H1 (cell line): ENCODE results near the gene CMKLR1. TPM values are rescaled to one million over a fixed set of nuclear protein-coding genes. Genes with fewer than 3 reads are reported as not detected.

Source experiments
- CTCF ChIA-PET: fragments of 300-600 bp; sonication (Branson Sonifier 250); formaldehyde crosslinking; loops from one replicate; lab custom pipeline; 2021; ENCODE audit not compliant: partially characterized antibody; lab: Charles Lee
- POLR2A ChIA-PET: fragments of 300-600 bp; sonication (Branson Sonifier 250); formaldehyde crosslinking; loops from one replicate; lab custom pipeline; 2021; ENCODE audit warnings: inconsistent platforms; ENCODE audit not compliant: partially characterized antibody; lab: Charles Lee
- DNase-seq, 2 experiments: peaks; one replicate each; pipeline versions ENCODE4 v3.0.0 to v3.0.0-alpha.2; 2010 to 2022; ENCODE audit warnings: low spot score in 2 of 2, low read depth in 1 of 2, mixed read lengths in 1 of 2
- FAIRE-seq: peaks from 2 replicates; lab custom pipeline; 2011; peaks lifted over from hg19 to GRCh38; lab: Jason Lieb, UNC
- H2AFZ ChIP-seq: 2 replicates; pipeline ENCODE4 v1.8.1; 2012; ENCODE audit warnings: low read length, inconsistent platforms
- H2AK5ac ChIP-seq: 2 replicates; pipeline ENCODE4 v1.6.1; 2013; ENCODE audit warnings: low read depth, low read length
- H2BK120ac ChIP-seq: replicated peaks from 2 replicates; pipeline ENCODE3; 2013; ENCODE audit warnings: low read depth, low read length, inconsistent platforms
- H2BK12ac ChIP-seq: 2 replicates; pipeline ENCODE4 v1.6.1; 2013; ENCODE audit warnings: low read depth, low read length
- H2BK15ac ChIP-seq: 2 replicates; pipeline ENCODE4 v1.6.1; 2013; ENCODE audit warnings: low read length
- H2BK20ac ChIP-seq: 2 replicates; pipeline ENCODE4 v1.6.1; 2013; ENCODE audit warnings: low read length
- H2BK5ac ChIP-seq: 2 replicates; pipeline ENCODE4 v1.6.1; 2013; ENCODE audit warnings: low read depth, low read length
- H3K14ac ChIP-seq: 2 replicates; pipeline ENCODE4 v1.6.1; 2013; ENCODE audit warnings: inconsistent platforms; ENCODE audit not compliant: insufficient read length
- H3K18ac ChIP-seq: 2 replicates; pipeline ENCODE4 v1.6.1; 2013; ENCODE audit warnings: low read length; ENCODE audit errors: extremely low read depth
- H3K23ac ChIP-seq: 2 replicates; pipeline ENCODE4 v1.6.1; 2013; ENCODE audit warnings: inconsistent platforms; ENCODE audit not compliant: insufficient read length
- H3K23me2 ChIP-seq: 2 replicates; pipeline ENCODE4 v1.6.1; 2013; ENCODE audit warnings: low read depth, low read length
- H3K27ac ChIP-seq: 2 replicates; pipeline ENCODE4 v1.6.1; 2011; ENCODE audit warnings: low read depth, low read length, inconsistent platforms
- H3K27me3 ChIP-seq, 4 experiments: replicated peaks in 1 of 4; 1 replicate in 1 of 4; 2 replicates in 3 of 4; pipeline versions ENCODE4 v1.6.1 to v1.8.1; 2011 to 2013; ENCODE audit warnings: low read length in 3 of 4, mild to moderate bottlenecking in 3 of 4, inconsistent platforms in 2 of 4, mixed read lengths in 2 of 4, moderate library complexity in 1 of 4; ENCODE audit not compliant: control insufficient read depth in 3 of 4, insufficient read depth in 3 of 4; ENCODE audit errors: extremely low read depth in 1 of 4
- H3K36me3 ChIP-seq, 4 experiments: 2 replicates each; pipeline versions ENCODE4 v1.6.1 to v1.8.1; 2011 to 2013; ENCODE audit warnings: mild to moderate bottlenecking in 4 of 4, low read length in 3 of 4, moderate library complexity in 2 of 4, control low read depth in 1 of 4, inconsistent platforms in 1 of 4; ENCODE audit not compliant: insufficient read depth in 4 of 4, control insufficient read depth in 2 of 4
- H3K4ac ChIP-seq: replicated peaks from 2 replicates; pipeline ENCODE3; 2013; ENCODE audit warnings: low read length, low read depth, mixed read lengths, inconsistent platforms; ENCODE audit not compliant: insufficient read length
- H3K4me1 ChIP-seq, 4 experiments: replicated peaks in 1 of 4; 1 replicate in 1 of 4; 2 replicates in 3 of 4; pipeline versions ENCODE4 v1.6.1 to v1.8.1; 2011 to 2013; ENCODE audit warnings: low read length in 3 of 4, inconsistent platforms in 2 of 4, mixed read lengths in 1 of 4; ENCODE audit not compliant: insufficient read depth in 4 of 4, control insufficient read depth in 3 of 4
- H3K4me2 ChIP-seq, 2 experiments: 2 replicates each; pipeline versions ENCODE4 v1.6.1 to v1.8.1; 2011 to 2013; ENCODE audit warnings: low read depth in 2 of 2, low read length in 2 of 2, control low read depth in 1 of 2, inconsistent platforms in 1 of 2, mild to moderate bottlenecking in 1 of 2; ENCODE audit not compliant: insufficient read depth in 1 of 2
- H3K4me3 ChIP-seq, 4 experiments: fragments of 200-600, 300-600 bp in 1 of 4; sonication (generic), shearing (Covaris generic), sonication (Bioruptor Twin) in 1 of 4; 2 replicates each; pipeline versions ENCODE4 v1.5.1 to v1.8.1; 2011 to 2016; ENCODE audit warnings: low read length in 4 of 4, low read depth in 3 of 4, control low read depth in 2 of 4, inconsistent platforms in 2 of 4, mild to moderate bottlenecking in 2 of 4, mixed read lengths in 1 of 4, moderate library complexity in 1 of 4; ENCODE audit not compliant: insufficient read depth in 2 of 4; ENCODE audit errors: extremely low read depth in 1 of 4
- H3K56ac ChIP-seq: replicated peaks from 2 replicates; pipeline ENCODE3; 2013; ENCODE audit warnings: low read depth, mild to moderate bottlenecking, mixed read lengths, low read length, inconsistent platforms; ENCODE audit not compliant: insufficient read length
- H3K79me1 ChIP-seq: 2 replicates; pipeline ENCODE4 v1.6.1; 2013; ENCODE audit warnings: low read depth, low read length, control low read depth
- H3K79me2 ChIP-seq, 2 experiments: 2 replicates each; pipeline versions ENCODE4 v1.6.1 to v1.8.1; 2012 to 2013; ENCODE audit warnings: low read length in 2 of 2, mild to moderate bottlenecking in 2 of 2, inconsistent platforms in 1 of 2; ENCODE audit not compliant: insufficient read depth in 2 of 2, control insufficient read depth in 1 of 2
- H3K9ac ChIP-seq, 4 experiments: replicated peaks in 1 of 4; 1 replicate in 1 of 4; 2 replicates in 3 of 4; pipeline versions ENCODE4 v1.6.1 to v1.8.1; 2011 to 2013; ENCODE audit warnings: low read depth in 3 of 4, low read length in 3 of 4, control low read depth in 2 of 4, mild to moderate bottlenecking in 2 of 4, moderate library complexity in 2 of 4, inconsistent platforms in 1 of 4; ENCODE audit errors: extremely low read depth in 1 of 4
- H3K9me3 ChIP-seq, 2 experiments: 2 replicates each; pipeline versions ENCODE4 v1.6.1 to v1.8.1; 2012 to 2013; ENCODE audit warnings: mild to moderate bottlenecking in 2 of 2, moderate library complexity in 2 of 2, control low read depth in 1 of 2, inconsistent platforms in 1 of 2, low read depth in 1 of 2, low read length in 1 of 2, mixed read lengths in 1 of 2; ENCODE audit not compliant: insufficient read depth in 2 of 2
- H4K20me1 ChIP-seq, 2 experiments: replicated peaks in 1 of 2; 2 replicates each; pipeline versions ENCODE3 to v1.8.1; 2011 to 2013; ENCODE audit warnings: inconsistent platforms in 2 of 2, low read length in 2 of 2, mild to moderate bottlenecking in 1 of 2; ENCODE audit not compliant: insufficient read depth in 2 of 2, control insufficient read depth in 1 of 2
- H4K5ac ChIP-seq: 2 replicates; pipeline ENCODE4 v1.6.1; 2013; ENCODE audit warnings: low read length, low read depth, mixed read lengths, inconsistent platforms; ENCODE audit not compliant: insufficient read length
- H4K8ac ChIP-seq: 2 replicates; pipeline ENCODE4 v1.8.0; 2013; ENCODE audit warnings: mild to moderate bottlenecking, moderate library complexity, low read length, inconsistent platforms; ENCODE audit not compliant: insufficient read depth; ENCODE audit errors: extremely low read depth
- H4K91ac ChIP-seq: replicated peaks from 2 replicates; pipeline ENCODE3; 2013; ENCODE audit warnings: low read length, mixed read lengths, inconsistent platforms; ENCODE audit not compliant: insufficient read length
- CHD1 ChIP-seq: IDR thresholded peaks from 2 replicates; pipeline ENCODE4 v1.6.1; 2012; ENCODE audit warnings: low read depth, low read length, improper control_type of control experiment
- KDM1A ChIP-seq: fragments of 200-600, 300-600 bp; sonication (generic); IDR thresholded peaks from 2 replicates; pipeline ENCODE4 v1.7.1; 2016; ENCODE audit warnings: mild to moderate bottlenecking, low read length, borderline replicate concordance
- whole genome bisulfite sequencing, 2 experiments: shearing (Covaris generic) in 1 of 2; methylation state at CpG; one replicate each; pipeline versions ENCODE4 v1.1.6 to v1.1.7; 2013 to 2015; ENCODE audit warnings: low lambda C conversion rate in 2 of 2, mixed read lengths in 2 of 2, inconsistent platforms in 1 of 2, low coverage in 1 of 2, missing lambda C conversion rate in 1 of 2; ENCODE audit not compliant: insufficient replicate concordance in 2 of 2, insufficient coverage in 1 of 2, insufficient read length in 1 of 2; ENCODE audit errors: extremely low coverage in 1 of 2, missing lambda C conversion rate in 1 of 2; 5-methylcytosine and 5-hydroxymethylcytosine counted together
- polyA plus RNA-seq, 7 experiments: library from polyadenylated mRNA; depleted of rRNA in 3 of 7; stranded (reverse) in 5 of 7; unstranded in 2 of 7; fragments of >200 nt in 5 of 7; fragments of 200-250 nt in 2 of 7; gene quantifications; 1 replicate in 5 of 7; 2 replicates in 1 of 7; 4 replicates in 1 of 7; pipeline versions ENCODE4 v1.2.1 to v1.2.3, GENCODE V29; 2011 to 2013; ENCODE audit warnings: missing spikeins in 2 of 7, mixed read lengths in 2 of 7
- total RNA-seq: library from RNA; stranded (reverse); fragmentation: NEBNext Ultra II Directional; extraction: Animal tissue kit (Norgen Biotek cat#: 25700); gene quantifications from 2 replicates; pipeline ENCODE4 v1.2.1, GENCODE V29; 2021

Gene CMKLR1
- total and polyA plus RNA-seq, 2 of the 8 experiments (the other 6 are each of a cell fraction or from before 2014, with no cell fraction given): 2.1 to 2.8 TPM

GRCh38 chr12:108269224-108269623 is 69.9 kb downstream of the CMKLR1 start:
- H2AFZ ChIP-seq: no peak overlapping the region
- H3K4ac ChIP-seq: no peak overlapping the region
- no peak overlapping the region for H3K23ac ChIP-seq
- H2BK15ac ChIP-seq: no peak overlapping the region
- H3K9me3 ChIP-seq: no peaks in the 10 kb centered on the region
- H2BK12ac ChIP-seq: no peak overlapping the region
- CTCF ChIA-PET: interaction anchor here (1.0 to 2.5 kb wide), 3 partner anchors 32 to 206 kb away, joined by 4 to 8 read pairs (median 8); no protein-coding TSS in a partner anchor
- no peak for FAIRE-seq
- no peak overlapping the region for H3K4me2 ChIP-seq
- POLR2A ChIA-PET: no interaction called here
- no peaks in the 10 kb centered on the region for H3K36me3 ChIP-seq
- no peak overlapping the region for H3K56ac ChIP-seq
- H4K8ac ChIP-seq: no peak overlapping the region
- no peaks in the 10 kb centered on the region for H3K79me1 ChIP-seq
- no peaks in the 10 kb centered on the region; a peak in 1 of 4 replicates for H3K79me2 ChIP-seq
- H4K91ac ChIP-seq: no peak overlapping the region
- no peak overlapping the region for H2BK120ac ChIP-seq
- no peak overlapping the region for H2AK5ac ChIP-seq
- no peak overlapping the region for H2BK5ac ChIP-seq
- H3K4me1 ChIP-seq: peaks cover 0 to 1% (median 0%) of the 10 kb centered on the region in 4 experiments; a peak in 1 of 7 replicates
- DNase-seq: no peak
- H3K18ac ChIP-seq: no peak overlapping the region
- no peak overlapping the region for H3K14ac ChIP-seq
- no peak overlapping the region for H3K27ac ChIP-seq
- WGBS, 2 experiments: 90% methylated on average over 1 of the region's 1 CpG; no CpG with 5 or more reads in 1 of the 2 experiments
- no peaks in the 10 kb centered on the region for H3K27me3 ChIP-seq
- no peak overlapping the region for H3K4me3 ChIP-seq
- H3K9ac ChIP-seq: no peak overlapping the region
- no peak overlapping the region for H2BK20ac ChIP-seq
- H4K5ac ChIP-seq: no peak overlapping the region
- no peaks in the 10 kb centered on the region for H4K20me1 ChIP-seq
- TF ChIP-seq KDM1A: 0 out of 2 replicates have a peak, but pooled peaks have one; percentile 22
- TF ChIP-seq CHD1: no peak
- TF ChIP-seq, all 59 proteins: peak for 1
- H3K23me2 ChIP-seq: no peaks in the 10 kb centered on the region; the same call in 1 of the 2 replicates
